Measurements from ENCODE around the gene RIC3.

DNA sequence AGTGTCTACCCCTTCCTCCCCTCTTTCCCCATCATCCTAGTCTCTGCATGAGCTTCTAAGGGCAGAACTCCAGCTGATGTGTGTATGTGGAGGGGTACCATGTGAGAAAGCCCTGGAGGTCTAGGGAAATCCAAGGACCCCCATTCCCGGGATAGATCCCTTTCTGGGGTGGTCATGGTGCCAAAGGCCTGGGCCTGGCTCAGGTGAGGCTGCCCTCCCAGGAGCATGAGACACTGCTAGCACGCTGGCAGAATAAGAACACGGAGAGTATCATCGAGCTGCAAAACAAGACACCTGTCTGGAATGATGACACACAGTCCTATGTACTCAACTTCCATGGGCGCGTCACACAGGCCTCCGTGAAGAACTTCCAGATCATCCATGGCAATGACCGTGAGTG lies 68.2 kb downstream of the RIC3 start:
- TF ChIP-seq, protein P1, sequence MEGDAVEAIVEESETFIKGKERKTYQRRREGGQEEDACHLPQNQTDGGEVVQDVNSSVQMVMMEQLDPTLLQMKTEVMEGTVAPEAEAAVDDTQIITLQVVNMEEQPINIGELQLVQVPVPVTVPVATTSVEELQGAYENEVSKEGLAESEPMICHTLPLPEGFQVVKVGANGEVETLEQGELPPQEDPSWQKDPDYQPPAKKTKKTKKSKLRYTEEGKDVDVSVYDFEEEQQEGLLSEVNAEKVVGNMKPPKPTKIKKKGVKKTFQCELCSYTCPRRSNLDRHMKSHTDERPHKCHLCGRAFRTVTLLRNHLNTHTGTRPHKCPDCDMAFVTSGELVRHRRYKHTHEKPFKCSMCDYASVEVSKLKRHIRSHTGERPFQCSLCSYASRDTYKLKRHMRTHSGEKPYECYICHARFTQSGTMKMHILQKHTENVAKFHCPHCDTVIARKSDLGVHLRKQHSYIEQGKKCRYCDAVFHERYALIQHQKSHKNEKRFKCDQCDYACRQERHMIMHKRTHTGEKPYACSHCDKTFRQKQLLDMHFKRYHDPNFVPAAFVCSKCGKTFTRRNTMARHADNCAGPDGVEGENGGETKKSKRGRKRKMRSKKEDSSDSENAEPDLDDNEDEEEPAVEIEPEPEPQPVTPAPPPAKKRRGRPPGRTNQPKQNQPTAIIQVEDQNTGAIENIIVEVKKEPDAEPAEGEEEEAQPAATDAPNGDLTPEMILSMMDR (IDR thresholded peaks at IDR 0.05), result no peak
- TF ChIP-seq POLR2A (IDR thresholded peaks at IDR 0.05) (no peak), EP300 (IDR thresholded peaks at IDR 0.05) (no peak)
